Suppressor macrophage (primary cell): ENCODE measurements around the gene ARHGAP12.

Source experiments
- DNase-seq, 4 experiments: peaks; one replicate each; pipeline ENCODE4 v3.0.0-alpha.2; 2020 to 2022

The ARHGAP12 gene

GRCh38 chr10:31875608-31876007 is 53.0 kb downstream of the ARHGAP12 start:
- no peak for DNase-seq

- no peak for DNase-seq
These were observed 54.9 kb downstream of the ARHGAP12 start for GRCh38 chr10:31873724-31874123.

GRCh38 chr10:31871266-31872065 is 57.2 kb downstream of the ARHGAP12 start:
- peak; percentile 16 to 53 (median 34) for DNase-seq

- peak in 1 of 4 experiments; percentile 21 for DNase-seq
These were observed 61.0 kb downstream of the ARHGAP12 start for GRCh38 chr10:31867646-31868045.

GRCh38 chr10:31866118-31866670 is 62.4 kb downstream of the ARHGAP12 start:
- DNase-seq: peak in 1 of 4 experiments; percentile 28

GRCh38 chr10:31864834-31865518 is 63.7 kb downstream of the ARHGAP12 start:
- DNase-seq: no peak

- no peak for DNase-seq
These were observed 73.6 kb downstream of the ARHGAP12 start for GRCh38 chr10:31855033-31855432.

- no peak for DNase-seq
These were observed 75.0 kb downstream of the ARHGAP12 start for GRCh38 chr10:31853629-31854028.

- no peak for DNase-seq
These were observed 77.4 kb downstream of the ARHGAP12 start for GRCh38 chr10:31851216-31851615.

- no peak for DNase-seq
These were observed 81.1 kb downstream of the ARHGAP12 start for GRCh38 chr10:31847515-31847914.

- no peak for DNase-seq
These were observed 89.9 kb downstream of the ARHGAP12 start for GRCh38 chr10:31838709-31839108.

GRCh38 chr10:31838065-31838464 is 90.6 kb downstream of the ARHGAP12 start:
- DNase-seq: peak in 2 of 4 experiments; percentile 3 to 4

GRCh38 chr10:31836569-31837406 is 91.8 kb downstream of the ARHGAP12 start:
- peak; percentile 14 to 27 (median 22) for DNase-seq

GRCh38 chr10:31833753-31834152 is 94.9 kb downstream of the ARHGAP12 start:
- no peak for DNase-seq

- DNase-seq: no peak
These were observed 96.4 kb downstream of the ARHGAP12 start for GRCh38 chr10:31832261-31832660.

GRCh38 chr10:31830887-31831286 is 97.7 kb downstream of the ARHGAP12 start:
- no peak for DNase-seq

GRCh38 chr10:31829776-31830175 is 98.9 kb downstream of the ARHGAP12 start:
- no peak for DNase-seq

GRCh38 chr10:31823358-31823757 is 105.3 kb downstream of the ARHGAP12 start:
- DNase-seq: no peak

GRCh38 chr10:31822616-31823318 is 105.9 kb downstream of the ARHGAP12 start:
- no peak for DNase-seq

GRCh38 chr10:31822150-31822549 is 106.5 kb downstream of the ARHGAP12 start:
- DNase-seq: no peak

GRCh38 chr10:31820778-31821369 is 107.8 kb downstream of the ARHGAP12 start:
- no peak for DNase-seq

GRCh38 chr10:31820096-31820495 is 108.5 kb downstream of the ARHGAP12 start:
- no peak for DNase-seq
